ENCODE results near the gene GAB2.

GAB2 gene

GRCh38 chr11:78217650-78218541, 199.7 kb downstream of the GAB2 start:
- no peak for TF ChIP-seq Cebpa-rat (IDR thresholded peaks at IDR 0.05)
- Histone ChIP-seq H3K9ac (no peak overlapping the region), H3K4me2 (no peak overlapping the region; a peak in 1 of 22 replicates), H3K27me3 (no peaks in the 10 kb centered on the region), H4K20me1 (peaks cover 0 to 85% (median 27%) of the 10 kb centered on the region in 11 experiments; a peak in 13 of 22 replicates), H3K4me3 (no peak overlapping the region), H3K27ac (no peak overlapping the region), H3K36me3 (peaks cover 95 to 99% (median 98%) of the 10 kb centered on the region in 11 experiments), H3K4me1 (peaks cover 0 to 41% (median 35%) of the 10 kb centered on the region in 10 experiments; a peak in 17 of 20 replicates), H3K9me3 (replicated peaks in 1 of 11) (0 out of 22 replicates have a peak, but pooled peaks cover 0 to 1% (median 0%) of the 10 kb centered on the region in 11 experiments)

DNA sequence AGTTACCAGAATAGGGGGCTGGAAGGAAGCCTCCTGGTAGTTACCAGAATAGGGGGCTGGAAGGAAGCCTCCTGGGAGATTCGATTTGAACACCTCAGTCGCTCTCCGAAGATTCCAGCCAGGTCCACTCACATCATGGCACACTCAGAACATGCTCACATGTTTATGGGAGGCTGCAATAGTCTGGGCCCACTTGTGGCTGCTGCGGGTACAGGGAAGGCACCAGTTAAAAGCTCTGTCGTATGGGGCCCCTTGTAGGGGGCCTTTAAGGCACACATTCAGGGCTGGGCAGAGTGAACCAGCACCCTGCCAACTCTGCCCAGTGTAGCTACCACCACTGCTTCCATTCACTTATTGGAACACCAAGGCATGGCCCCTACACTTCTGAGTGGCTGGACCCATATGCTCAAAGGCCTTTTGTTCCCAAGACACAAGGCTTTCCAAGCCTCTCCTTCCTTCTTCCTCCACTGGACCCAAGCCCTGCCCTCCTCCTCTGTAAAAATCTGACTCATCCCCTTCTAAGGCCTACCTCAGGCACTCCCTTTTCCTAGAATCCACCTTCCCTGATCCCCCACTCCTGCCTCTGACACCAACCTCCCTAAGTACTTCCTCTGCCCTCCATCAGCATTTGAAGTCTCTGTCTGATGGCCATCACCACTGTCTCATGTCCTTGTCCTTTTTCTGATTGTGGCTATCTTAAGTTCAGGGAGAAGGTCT, 200.9 kb downstream of the GAB2 start:
- Histone ChIP-seq H4K20me1 (peaks cover 0 to 87% (median 28%) of the 10 kb centered on the region in 11 experiments; a peak in 13 of 22 replicates), H3K4me3 (no peak overlapping the region), H3K9me3 (replicated peaks in 1 of 11) (0 out of 22 replicates have a peak, but pooled peaks cover 0 to 4% (median 0%) of the 10 kb centered on the region in 11 experiments), H3K4me2 (peak overlapping the region in 7 of 11 experiments; percentile 1 to 30 (median 13); a peak in 3 of 22 replicates), H3K9ac (no peak overlapping the region), H3K36me3 (peaks cover 86 to 98% (median 93%) of the 10 kb centered on the region in 11 experiments), H3K27ac (0 out of 22 replicates have a peak overlapping the region, but pooled peaks of 1 of the 11 experiments have one; percentile 2), H3K27me3 (no peaks in the 10 kb centered on the region), H3K4me1 (peaks cover 0 to 42% (median 35%) of the 10 kb centered on the region in 10 experiments; a peak in 17 of 20 replicates)
- no peak for TF ChIP-seq Cebpa-rat (IDR thresholded peaks at IDR 0.05)

- peak overlapping the region in 7 of 11 experiments; percentile 1 to 30 (median 13); a peak in 9 of 22 replicates for H3K4me2 ChIP-seq
- peaks cover 79 to 96% (median 86%) of the 10 kb centered on the region in 11 experiments for H3K36me3 ChIP-seq
- TF ChIP-seq Cebpa-rat (IDR thresholded peaks at IDR 0.05), result no peak
- H3K27me3 ChIP-seq, result no peaks in the 10 kb centered on the region
- H3K9ac ChIP-seq, result no peak overlapping the region
- 0 out of 22 replicates have a peak, but pooled peaks cover 0 to 4% (median 0%) of the 10 kb centered on the region in 11 experiments for H3K9me3 ChIP-seq (replicated peaks in 1 of 11)
- peaks cover 0 to 42% (median 35%) of the 10 kb centered on the region in 10 experiments; a peak in 17 of 20 replicates for H3K4me1 ChIP-seq
- 0 out of 22 replicates have a peak overlapping the region, but pooled peaks of 1 of the 11 experiments have one; percentile 27 for H3K27ac ChIP-seq
- H4K20me1 ChIP-seq, result peaks cover 0 to 88% (median 24%) of the 10 kb centered on the region in 11 experiments; a peak in 13 of 22 replicates
- H3K4me3 ChIP-seq, result no peak overlapping the region
These were observed 201.6 kb downstream of the GAB2 start for GRCh38 chr11:78216021-78216420.

GRCh38 chr11:78214331-78215194, 203.1 kb downstream of the GAB2 start:
- peaks cover 9 to 53% (median 46%) of the 10 kb centered on the region in 10 experiments for H3K4me1 ChIP-seq
- H3K27me3 ChIP-seq, result no peaks in the 10 kb centered on the region
- H3K36me3 ChIP-seq, result peaks cover 64 to 89% (median 82%) of the 10 kb centered on the region in 11 experiments
- H3K4me3 ChIP-seq, result no peak overlapping the region
- TF ChIP-seq Cebpa-rat (IDR thresholded peaks at IDR 0.05), result no peak
- 0 out of 22 replicates have a peak, but pooled peaks cover 0 to 4% (median 0%) of the 10 kb centered on the region in 11 experiments for H3K9me3 ChIP-seq (replicated peaks in 1 of 11)
- no peak overlapping the region for H3K9ac ChIP-seq
- peaks cover 0 to 79% (median 16%) of the 10 kb centered on the region in 11 experiments; a peak in 14 of 22 replicates for H4K20me1 ChIP-seq
- peak overlapping the region in 8 of 11 experiments; percentile 18 to 64 (median 46); a peak in 14 of 22 replicates for H3K4me2 ChIP-seq
- H3K27ac ChIP-seq, result no peak overlapping the region

GRCh38 chr11:78213526-78214330, 203.9 kb downstream of the GAB2 start:
- H3K27me3 ChIP-seq, result no peaks in the 10 kb centered on the region
- 0 out of 22 replicates have a peak, but pooled peaks cover 0 to 4% (median 0%) of the 10 kb centered on the region in 11 experiments for H3K9me3 ChIP-seq (replicated peaks in 1 of 11)
- H3K27ac ChIP-seq, result no peak overlapping the region
- peaks cover 56 to 89% (median 73%) of the 10 kb centered on the region in 11 experiments for H3K36me3 ChIP-seq
- no peak for TF ChIP-seq Cebpa-rat (IDR thresholded peaks at IDR 0.05)
- H3K9ac ChIP-seq, result no peak overlapping the region
- H3K4me3 ChIP-seq, result no peak overlapping the region
- H3K4me2 ChIP-seq, result peak overlapping the region in 7 of 11 experiments; percentile 16 to 48 (median 31); a peak in 10 of 22 replicates
- peaks cover 9 to 55% (median 47%) of the 10 kb centered on the region in 10 experiments for H3K4me1 ChIP-seq
- H4K20me1 ChIP-seq, result peaks cover 0 to 70% (median 17%) of the 10 kb centered on the region in 11 experiments; a peak in 14 of 22 replicates

- TF ChIP-seq Cebpa-rat (IDR thresholded peaks at IDR 0.05), result no peak
- Histone ChIP-seq H3K36me3 (peaks cover 46 to 85% (median 64%) of the 10 kb centered on the region in 11 experiments), H3K9me3 (replicated peaks in 1 of 11) (0 out of 22 replicates have a peak, but pooled peaks cover 0 to 4% (median 0%) of the 10 kb centered on the region in 11 experiments)
These were observed 204.8 kb downstream of the GAB2 start for GRCh38 chr11:78212586-78213371.

More at GRCh38 chr11:78212586-78213371, 204.8 kb downstream of the GAB2 start:
- H3K4me1 ChIP-seq, result peaks cover 9 to 55% (median 47%) of the 10 kb centered on the region in 10 experiments
- H3K4me3 ChIP-seq, result no peak overlapping the region
- H4K20me1 ChIP-seq, result peaks cover 0 to 66% (median 17%) of the 10 kb centered on the region in 11 experiments; a peak in 14 of 22 replicates
- H3K27ac ChIP-seq, result 0 out of 22 replicates have a peak overlapping the region, but pooled peaks of 1 of the 11 experiments have one; percentile 19
- no peak overlapping the region for H3K9ac ChIP-seq
- peak overlapping the region in 3 of 11 experiments; percentile 31 to 48 (median 35); a peak in 3 of 22 replicates for H3K4me2 ChIP-seq
- H3K27me3 ChIP-seq, result no peaks in the 10 kb centered on the region
